HG03280 (cell line): Measurements from ENCODE around the gene FEZF1.

Experiments
- ATAC-seq: cut with Tn5 transposase; IDR thresholded peaks from one replicate; pipeline ENCODE4 v1.9.1; 2021; ENCODE audit warnings: mild to moderate bottlenecking, moderate library complexity; ENCODE audit not compliant: unreplicated experiment

FEZF1 gene

GRCh38 chr7:122269241-122269640 lies 35.3 kb downstream of the FEZF1 start:
- no peak for ATAC-seq

GRCh38 chr7:122268101-122268500 lies 36.4 kb downstream of the FEZF1 start:
- ATAC-seq, result no peak

- ATAC-seq, result no peak
These were observed 42.3 kb downstream of the FEZF1 start for GRCh38 chr7:122262246-122262645.

- no peak for ATAC-seq
These were observed 43.1 kb downstream of the FEZF1 start for GRCh38 chr7:122261442-122261841.

- no peak for ATAC-seq
These were observed 43.5 kb downstream of the FEZF1 start for GRCh38 chr7:122261016-122261415.

GRCh38 chr7:122260336-122260735 lies 44.2 kb downstream of the FEZF1 start:
- no peak for ATAC-seq

- ATAC-seq, result no peak
These were observed 45.6 kb downstream of the FEZF1 start for GRCh38 chr7:122258971-122259370.

- no peak for ATAC-seq
These were observed 47.5 kb downstream of the FEZF1 start for GRCh38 chr7:122257056-122257455.

- ATAC-seq, result no peak
These were observed 48.5 kb downstream of the FEZF1 start for GRCh38 chr7:122256046-122256445.

- no peak for ATAC-seq
These were observed 49.1 kb downstream of the FEZF1 start for GRCh38 chr7:122255454-122255853.
